ENCODE results near the gene TBC1D1. TPM values are rescaled to one million over a fixed set of nuclear protein-coding genes. Genes with fewer than 3 reads are reported as not detected.

Gene TBC1D1
- polyA plus RNA-seq, 1 donor (not counting 4 experiments of a cell fraction or from before 2014, with no cell fraction given), result 32.5 TPM

- Histone ChIP-seq H2AFZ (ENCODE audit: control insufficient read depth, low read length) (no peak overlapping the region), H3K79me2 (ENCODE audit: control insufficient read depth, insufficient read depth, low read length) (peaks cover 2% of the 10 kb centered on the region), H3K27ac (ENCODE audit: control insufficient read depth, insufficient read depth, low read length) (no peak overlapping the region), H4K20me1 (ENCODE audit: control insufficient read depth, extremely low read depth, insufficient read depth, low read length) (no peaks in the 10 kb centered on the region), H3K4me3 (ENCODE audit: control insufficient read depth in 2 of 3, extremely low read depth in 1 of 3, insufficient read depth in 2 of 3, low read depth in 1 of 3, low read length in 3 of 3) (no peak overlapping the region), H3K36me3 (ENCODE audit: control insufficient read depth in 2 of 2, extremely low read depth in 1 of 2, insufficient read depth in 2 of 2, low read length in 2 of 2) (no peaks in the 10 kb centered on the region), H3K4me2 (ENCODE audit: control insufficient read depth, extremely low read depth, insufficient read depth, low read depth, low read length) (no peak overlapping the region), H3K9ac (ENCODE audit: control insufficient read depth, extremely low read depth, insufficient read depth, low read length) (no peak overlapping the region), H3K9me3 (ENCODE audit: control insufficient read depth, low read depth, low read length) (no peaks in the 10 kb centered on the region), H3K4me1 (ENCODE audit: control insufficient read depth, extremely low read depth, insufficient read depth, low read length) (no peaks in the 10 kb centered on the region), H3K9me1 (ENCODE audit: control insufficient read depth, extremely low read depth, insufficient read depth, low read length) (no peaks in the 10 kb centered on the region), H3K27me3 (ENCODE audit: control insufficient read depth, extremely low read depth, insufficient read depth, low read length) (no peaks in the 10 kb centered on the region)
- no peak for FAIRE-seq
- DNase-seq (ENCODE audit: low read depth, low spot score), result no peak
- TF ChIP-seq, protein P1, sequence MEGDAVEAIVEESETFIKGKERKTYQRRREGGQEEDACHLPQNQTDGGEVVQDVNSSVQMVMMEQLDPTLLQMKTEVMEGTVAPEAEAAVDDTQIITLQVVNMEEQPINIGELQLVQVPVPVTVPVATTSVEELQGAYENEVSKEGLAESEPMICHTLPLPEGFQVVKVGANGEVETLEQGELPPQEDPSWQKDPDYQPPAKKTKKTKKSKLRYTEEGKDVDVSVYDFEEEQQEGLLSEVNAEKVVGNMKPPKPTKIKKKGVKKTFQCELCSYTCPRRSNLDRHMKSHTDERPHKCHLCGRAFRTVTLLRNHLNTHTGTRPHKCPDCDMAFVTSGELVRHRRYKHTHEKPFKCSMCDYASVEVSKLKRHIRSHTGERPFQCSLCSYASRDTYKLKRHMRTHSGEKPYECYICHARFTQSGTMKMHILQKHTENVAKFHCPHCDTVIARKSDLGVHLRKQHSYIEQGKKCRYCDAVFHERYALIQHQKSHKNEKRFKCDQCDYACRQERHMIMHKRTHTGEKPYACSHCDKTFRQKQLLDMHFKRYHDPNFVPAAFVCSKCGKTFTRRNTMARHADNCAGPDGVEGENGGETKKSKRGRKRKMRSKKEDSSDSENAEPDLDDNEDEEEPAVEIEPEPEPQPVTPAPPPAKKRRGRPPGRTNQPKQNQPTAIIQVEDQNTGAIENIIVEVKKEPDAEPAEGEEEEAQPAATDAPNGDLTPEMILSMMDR (optimal IDR thresholded peaks at IDR 0.05 in 1 of 3, IDR thresholded peaks at IDR 0.05 in 1 of 3, conservative IDR thresholded peaks at IDR 0.05 in 1 of 3; ENCODE audit: extremely low read depth in 1 of 3, insufficient read depth in 2 of 3, low read length in 3 of 3), result no peak
- no peak for TF ChIP-seq EZH2 (IDR thresholded peaks at IDR 0.05; ENCODE audit: low read length)
- dilution Hi-C loops (cut with MboI; ENCODE audit: extremely low pct_ligation_motif_present, low sequenced_read_pairs), result no loop called here
These were observed 117.7 kb downstream of the TBC1D1 start for GRCh38 chr4:38008571-38009021.

DNA sequence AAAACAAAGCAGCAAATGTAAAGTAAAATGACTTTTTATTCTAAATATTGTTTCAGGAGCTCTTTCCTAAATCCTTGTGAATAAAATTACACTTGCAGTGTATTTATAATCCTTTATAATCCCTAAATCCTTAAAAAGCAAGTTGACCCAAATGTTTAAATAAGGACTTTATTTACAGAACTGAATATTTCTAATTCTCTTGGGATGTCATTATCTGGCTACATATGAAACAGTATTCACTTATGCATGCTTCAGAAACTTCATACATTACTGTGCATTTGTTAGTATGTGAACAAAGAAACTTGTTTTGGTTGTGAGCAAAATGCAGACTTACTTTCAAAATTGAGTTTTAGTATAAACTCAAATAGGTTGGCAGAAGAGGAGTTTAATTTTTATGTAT is 118.5 kb downstream of the TBC1D1 start:
- no peaks in the 10 kb centered on the region for H3K36me3 ChIP-seq (ENCODE audit: control insufficient read depth in 2 of 2, extremely low read depth in 1 of 2, insufficient read depth in 2 of 2, low read length in 2 of 2)
- dilution Hi-C loops (cut with MboI; ENCODE audit: extremely low pct_ligation_motif_present, low sequenced_read_pairs), result no loop called here
- no peak for TF ChIP-seq EZH2 (IDR thresholded peaks at IDR 0.05; ENCODE audit: low read length)
- TF ChIP-seq, protein P1 (optimal IDR thresholded peaks at IDR 0.05 in 1 of 3, IDR thresholded peaks at IDR 0.05 in 1 of 3, conservative IDR thresholded peaks at IDR 0.05 in 1 of 3; ENCODE audit: extremely low read depth in 1 of 3, insufficient read depth in 2 of 3, low read length in 3 of 3), result no peak
- H3K4me2 ChIP-seq (ENCODE audit: control insufficient read depth, extremely low read depth, insufficient read depth, low read depth, low read length), result no peak overlapping the region
- no peaks in the 10 kb centered on the region for H4K20me1 ChIP-seq (ENCODE audit: control insufficient read depth, extremely low read depth, insufficient read depth, low read length)
- peaks cover 5% of the 10 kb centered on the region for H3K9me1 ChIP-seq (ENCODE audit: control insufficient read depth, extremely low read depth, insufficient read depth, low read length)
- no peak overlapping the region for H2AFZ ChIP-seq (ENCODE audit: control insufficient read depth, low read length)
- H3K9ac ChIP-seq (ENCODE audit: control insufficient read depth, extremely low read depth, insufficient read depth, low read length), result no peak overlapping the region
- no peak for DNase-seq (ENCODE audit: low read depth, low spot score)
- H3K4me1 ChIP-seq (ENCODE audit: control insufficient read depth, extremely low read depth, insufficient read depth, low read length), result no peaks in the 10 kb centered on the region
- no peak overlapping the region for H3K27ac ChIP-seq (ENCODE audit: control insufficient read depth, insufficient read depth, low read length)
- no peak for FAIRE-seq
- no peaks in the 10 kb centered on the region for H3K27me3 ChIP-seq (ENCODE audit: control insufficient read depth, extremely low read depth, insufficient read depth, low read length)
- peaks cover 2% of the 10 kb centered on the region for H3K79me2 ChIP-seq (ENCODE audit: control insufficient read depth, insufficient read depth, low read length)
- H3K9me3 ChIP-seq (ENCODE audit: control insufficient read depth, low read depth, low read length), result no peaks in the 10 kb centered on the region
- no peak overlapping the region for H3K4me3 ChIP-seq (ENCODE audit: control insufficient read depth in 2 of 3, extremely low read depth in 1 of 3, insufficient read depth in 2 of 3, low read depth in 1 of 3, low read length in 3 of 3)

Data from keratinocyte (primary cell).